Measurements from ENCODE around the gene KCND2.

KCND2 gene

GRCh38 chr7:120586571-120586970, 313.6 kb downstream of the KCND2 start:
- DNase-seq (ENCODE audit: low read depth in 2 of 2), result no peak

GRCh38 chr7:120587243-120587642, 314.3 kb downstream of the KCND2 start:
- DNase-seq (ENCODE audit: low read depth in 2 of 2), result no peak

GRCh38 chr7:120588416-120588815, 315.4 kb downstream of the KCND2 start:
- no peak for DNase-seq (ENCODE audit: low read depth in 2 of 2)

GRCh38 chr7:120588862-120589261, 315.9 kb downstream of the KCND2 start:
- DNase-seq (ENCODE audit: low read depth in 2 of 2), result no peak

GRCh38 chr7:120600607-120601006, 327.6 kb downstream of the KCND2 start:
- DNase-seq (ENCODE audit: low read depth in 2 of 2), result no peak

GRCh38 chr7:120603366-120603765, 330.4 kb downstream of the KCND2 start:
- no peak for DNase-seq (ENCODE audit: low read depth in 2 of 2)

- DNase-seq (ENCODE audit: low read depth in 2 of 2), result no peak
These were observed 336.3 kb downstream of the KCND2 start for GRCh38 chr7:120609136-120609753.

- no peak for DNase-seq (ENCODE audit: low read depth in 2 of 2)
These were observed 339.0 kb downstream of the KCND2 start for GRCh38 chr7:120611975-120612374.

GRCh38 chr7:120615703-120616102, 342.7 kb downstream of the KCND2 start:
- DNase-seq (ENCODE audit: low read depth in 2 of 2), result no peak

- DNase-seq (ENCODE audit: low read depth in 2 of 2), result no peak
These were observed 344.3 kb downstream of the KCND2 start for GRCh38 chr7:120617275-120617674.

GRCh38 chr7:120628251-120628650, 355.3 kb downstream of the KCND2 start:
- DNase-seq (ENCODE audit: low read depth in 2 of 2), result no peak

- DNase-seq (ENCODE audit: low read depth in 2 of 2), result no peak
These were observed 366.9 kb downstream of the KCND2 start for GRCh38 chr7:120639884-120640283.

- no peak for DNase-seq (ENCODE audit: low read depth in 2 of 2)
These were observed 373.0 kb downstream of the KCND2 start for GRCh38 chr7:120645966-120646365.

- no peak for DNase-seq (ENCODE audit: low read depth in 2 of 2)
These were observed 381.3 kb downstream of the KCND2 start for GRCh38 chr7:120654241-120654640.

- no peak for DNase-seq (ENCODE audit: low read depth in 2 of 2)
These were observed 385.5 kb downstream of the KCND2 start for GRCh38 chr7:120658516-120658915.

GRCh38 chr7:120662291-120662690, 389.3 kb downstream of the KCND2 start:
- DNase-seq (ENCODE audit: low read depth in 2 of 2), result no peak

- DNase-seq (ENCODE audit: low read depth in 2 of 2), result no peak
These were observed 392.1 kb downstream of the KCND2 start for GRCh38 chr7:120665068-120665467.

GRCh38 chr7:120675076-120675475, 402.1 kb downstream of the KCND2 start:
- DNase-seq (ENCODE audit: low read depth in 2 of 2), result no peak

- DNase-seq (ENCODE audit: low read depth in 2 of 2), result no peak
These were observed 404.6 kb downstream of the KCND2 start for GRCh38 chr7:120677535-120677934.

GRCh38 chr7:120680985-120681384, 408.0 kb downstream of the KCND2 start:
- DNase-seq (ENCODE audit: low read depth in 2 of 2), result no peak

- DNase-seq (ENCODE audit: low read depth in 2 of 2), result no peak
These were observed 411.5 kb downstream of the KCND2 start for GRCh38 chr7:120684463-120684862.

GRCh38 chr7:120691915-120692314, 418.9 kb downstream of the KCND2 start:
- DNase-seq (ENCODE audit: low read depth in 2 of 2), result no peak

- no peak for DNase-seq (ENCODE audit: low read depth in 2 of 2)
These were observed 422.9 kb downstream of the KCND2 start for GRCh38 chr7:120695848-120696247.

- no peak for DNase-seq (ENCODE audit: low read depth in 2 of 2)
These were observed 427.8 kb downstream of the KCND2 start for GRCh38 chr7:120700796-120701195.

Measured in stimulated activated CD8-positive, alpha-beta memory T cell treated with anti-CD3 and anti-CD28 coated beads, Interleukin-2, amount 100 ng/mL, for 1 hour (primary cell).